G401 (cell line): Measurements from ENCODE around the gene FBF1. TPM values are rescaled to one million over a fixed set of nuclear protein-coding genes. Genes with fewer than 3 reads are reported as not detected.
A peak's percentile ranks its signal among the peaks of the same experiment; 100 is the strongest.
"Not testable (repeated sequence)": the region's sequence is repeated elsewhere in the genome, so short reads cannot be mapped to it uniquely, and the experiment has no call there.

Experiments used
- DNase-seq: peaks from one replicate; pipeline ENCODE4 v3.0.0-alpha.2; 2015; ENCODE audit warnings: low spot score
- in situ Hi-C: cut with HindIII; loops from 2 replicates; pipeline ENCODE4 v1.10.0; 2016; ENCODE audit warnings: low sequenced_read_pairs, mixed read lengths
- total RNA-seq: library from RNA; depleted of rRNA; stranded (reverse); fragments of >200 nt; shearing (Covaris generic); gene quantifications from 2 replicates; pipeline ENCODE4 v1.2.3, GENCODE V29; 2014

FBF1 gene
- total RNA-seq, 1 experiment from 2014 or later = 21.6 TPM

- in situ Hi-C loops, DNase-seq: not testable (repeated sequence)
Measured at GRCh38 chr17:75885860-75886259, 55.0 kb downstream of the FBF1 start.

GRCh38 chr17:75885431-75885830 lies 55.4 kb downstream of the FBF1 start:
- in situ Hi-C loops = no loop called here
- DNase-seq = no peak

GRCh38 chr17:75881678-75882454 lies 59.0 kb downstream of the FBF1 start:
- DNase-seq = no peak
- in situ Hi-C loops = no loop called here

GRCh38 chr17:75880266-75880665 lies 60.6 kb downstream of the FBF1 start:
- no peak for DNase-seq
- in situ Hi-C loops = no loop called here

- in situ Hi-C loops = no loop called here
- peak; percentile 20 for DNase-seq
Measured at GRCh38 chr17:75878174-75878998, 62.5 kb downstream of the FBF1 start, which contains the start of gene TRIM47. TRIM47 (minus strand) TSS chr17:75878581; CDS start chr17:75878548, 33 bp downstream.

GRCh38 chr17:75877752-75878173 lies 63.1 kb downstream of the FBF1 start:
- in situ Hi-C loops = no loop called here
- DNase-seq = peak; percentile 71

- in situ Hi-C loops = no loop called here
- DNase-seq = peak; percentile 58
Measured at GRCh38 chr17:75876938-75877751, 63.7 kb downstream of the FBF1 start.

- DNase-seq = peak; percentile 59
- in situ Hi-C loops = no loop called here
Measured at GRCh38 chr17:75876190-75876937, 64.5 kb downstream of the FBF1 start.

- in situ Hi-C loops = no loop called here
- no peak for DNase-seq
Measured at GRCh38 chr17:75875940-75876189, 65.0 kb downstream of the FBF1 start.

GRCh38 chr17:75875182-75875939 lies 65.5 kb downstream of the FBF1 start:
- in situ Hi-C loops = no loop called here
- DNase-seq = no peak

GRCh38 chr17:75874323-75875181 lies 66.3 kb downstream of the FBF1 start:
- DNase-seq = no peak
- in situ Hi-C loops = no loop called here

GRCh38 chr17:75873587-75874322 lies 67.1 kb downstream of the FBF1 start:
- in situ Hi-C loops = no loop called here
- DNase-seq = no peak

- in situ Hi-C loops = no loop called here
- no peak for DNase-seq
Measured at GRCh38 chr17:75872434-75873351, 68.1 kb downstream of the FBF1 start.

GRCh38 chr17:75870228-75870627 lies 70.6 kb downstream of the FBF1 start:
- in situ Hi-C loops, DNase-seq: not testable (repeated sequence)

GRCh38 chr17:75869282-75870141 lies 71.3 kb downstream of the FBF1 start:
- peak; percentile 53 for DNase-seq

More at GRCh38 chr17:75869282-75870141, 71.3 kb downstream of the FBF1 start:
- in situ Hi-C loops = no loop called here
